HG03196 (cell line): ENCODE measurements around the gene ACADS.

ENCODE experiments used
- ATAC-seq: cut with Tn5 transposase; IDR thresholded peaks from one replicate; pipeline ENCODE4 v1.9.1; 2021; ENCODE audit not compliant: unreplicated experiment

Gene ACADS

GRCh38 chr12:120754792-120755191 is 29.2 kb downstream of the ACADS start:
- ATAC-seq: no peak

GRCh38 chr12:120755269-120755668 is 29.6 kb downstream of the ACADS start:
- no peak for ATAC-seq

GRCh38 chr12:120757226-120757742 is 31.7 kb downstream of the ACADS start:
- ATAC-seq: no peak

GRCh38 chr12:120757949-120758348 is 32.3 kb downstream of the ACADS start:
- no peak for ATAC-seq

- no peak for ATAC-seq
These were observed 33.4 kb downstream of the ACADS start for GRCh38 chr12:120758798-120759590.

- ATAC-seq: no peak
These were observed 34.1 kb downstream of the ACADS start for GRCh38 chr12:120759591-120760348.

GRCh38 chr12:120760349-120761254 is 35.0 kb downstream of the ACADS start:
- no peak for ATAC-seq

- no peak for ATAC-seq
These were observed 35.9 kb downstream of the ACADS start for GRCh38 chr12:120761519-120761934.

- ATAC-seq: no peak
These were observed 36.5 kb downstream of the ACADS start for GRCh38 chr12:120762086-120762485.

GRCh38 chr12:120763250-120763649 is 37.6 kb downstream of the ACADS start:
- ATAC-seq: no peak

- ATAC-seq: no peak
These were observed 39.2 kb downstream of the ACADS start for GRCh38 chr12:120764816-120765215.

- ATAC-seq: no peak
These were observed 40.9 kb downstream of the ACADS start for GRCh38 chr12:120766566-120766965.

GRCh38 chr12:120767071-120768024 is 41.7 kb downstream of the ACADS start:
- no peak for ATAC-seq

- ATAC-seq: no peak
These were observed 45.5 kb downstream of the ACADS start for GRCh38 chr12:120771097-120771496.

GRCh38 chr12:120774169-120774916 is 48.7 kb downstream of the ACADS start:
- ATAC-seq: no peak

GRCh38 chr12:120775862-120776552 is 50.4 kb downstream of the ACADS start:
- no peak for ATAC-seq

GRCh38 chr12:120783197-120783596 is 57.6 kb downstream of the ACADS start:
- no peak for ATAC-seq

- ATAC-seq: no peak
These were observed 59.2 kb downstream of the ACADS start for GRCh38 chr12:120784804-120785203.

- no peak for ATAC-seq
These were observed 62.3 kb downstream of the ACADS start for GRCh38 chr12:120787889-120788288.
